ENCODE measurements around the gene UBE2O.

DNA sequence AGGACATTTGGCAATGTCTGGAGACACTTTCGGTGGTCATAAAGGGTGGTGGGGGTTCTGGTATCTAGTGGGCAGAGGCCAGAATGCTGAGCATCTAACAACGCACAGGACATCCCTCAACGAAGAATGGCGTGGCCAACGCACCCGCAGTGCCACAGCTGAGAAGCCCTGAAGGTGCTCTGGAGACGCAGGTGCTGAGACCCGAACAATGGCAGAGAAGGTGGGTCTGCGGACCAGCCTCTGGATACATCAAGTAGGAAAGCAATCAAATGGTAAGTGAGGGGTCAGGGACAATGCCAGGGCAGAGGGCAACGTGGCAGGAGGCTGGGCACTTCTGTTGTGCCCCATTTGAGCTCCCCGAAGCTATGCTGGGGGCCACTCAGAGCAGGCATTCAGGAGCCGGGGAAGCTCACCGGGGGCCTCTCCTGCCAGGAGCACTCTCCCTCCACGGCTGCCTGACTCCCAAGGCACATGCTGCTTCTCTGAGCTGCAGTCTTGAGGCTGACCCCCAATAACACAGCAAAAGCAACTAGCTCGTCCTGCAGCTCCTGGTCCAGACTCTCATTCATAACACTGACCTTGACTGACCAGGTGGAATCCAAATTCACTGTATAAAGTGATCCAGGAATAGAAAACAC is 42.5 kb downstream of the UBE2O start:
- TF ChIP-seq CTCF (conservative IDR thresholded peaks at IDR 0.05; ENCODE audit: low read length) (no peak), EZH2phosphoT487 (IDR thresholded peaks at IDR 0.05; ENCODE audit: borderline replicate concordance, low read depth, low read length) (no peak)
